ENCODE measurements around the gene ZFHX3. TPM values are rescaled to one million over a fixed set of nuclear protein-coding genes. Genes with fewer than 3 reads are reported as not detected.

ZFHX3 gene
- total and polyA plus RNA-seq, 2 of the 8 experiments (the other 6 are each of a cell fraction or from before 2014, with no cell fraction given), result 0.08 to 0.99 TPM

- Histone ChIP-seq H2BK120ac (replicated peaks; ENCODE audit: low read depth, low read length) (no peak overlapping the region), H3K56ac (replicated peaks; ENCODE audit: insufficient read length, low read depth, low read length) (no peak overlapping the region), H3K4ac (replicated peaks; ENCODE audit: insufficient read length, low read depth, low read length) (no peak overlapping the region), H2AK5ac (ENCODE audit: low read depth, low read length) (no peak overlapping the region), H3K14ac (ENCODE audit: insufficient read length) (no peak overlapping the region), H2BK5ac (ENCODE audit: low read depth, low read length) (no peak overlapping the region), H3K9me3 (ENCODE audit: insufficient read depth in 2 of 2, low read depth in 1 of 2, low read length in 1 of 2) (no peaks in the 10 kb centered on the region), H2BK20ac (ENCODE audit: low read length) (no peak overlapping the region), H3K4me1 (replicated peaks in 1 of 4; ENCODE audit: control insufficient read depth in 3 of 4, insufficient read depth in 4 of 4, low read length in 3 of 4) (peaks cover 0 to 5% (median 4%) of the 10 kb centered on the region in 4 experiments; a peak in 4 of 7 replicates), H4K91ac (replicated peaks; ENCODE audit: insufficient read length, low read length) (no peak overlapping the region), H3K18ac (ENCODE audit: extremely low read depth, low read length) (no peak overlapping the region), H4K20me1 (replicated peaks in 1 of 2; ENCODE audit: control insufficient read depth in 1 of 2, insufficient read depth in 2 of 2, low read length in 2 of 2) (no peaks in the 10 kb centered on the region), H2BK12ac (ENCODE audit: low read depth, low read length) (no peak overlapping the region), H3K4me2 (ENCODE audit: insufficient read depth in 1 of 2, low read depth in 2 of 2, low read length in 2 of 2) (no peak overlapping the region), H3K79me1 (ENCODE audit: low read depth, low read length) (no peaks in the 10 kb centered on the region), H3K79me2 (ENCODE audit: control insufficient read depth in 1 of 2, insufficient read depth in 2 of 2, low read length in 2 of 2) (no peaks in the 10 kb centered on the region), H2BK15ac (ENCODE audit: low read length) (no peak overlapping the region), H3K27me3 (replicated peaks in 1 of 4; ENCODE audit: control insufficient read depth in 3 of 4, extremely low read depth in 1 of 4, insufficient read depth in 3 of 4, low read length in 3 of 4) (peaks cover 0 to 11% (median 5%) of the 10 kb centered on the region in 4 experiments; a peak in 5 of 7 replicates), H3K23me2 (ENCODE audit: low read depth, low read length) (peaks cover 5% of the 10 kb centered on the region; the same call in 1 of the 2 replicates), H3K23ac (ENCODE audit: insufficient read length) (no peak overlapping the region), H3K4me3 (ENCODE audit: extremely low read depth in 1 of 4, insufficient read depth in 2 of 4, low read depth in 3 of 4, low read length in 4 of 4) (no peak overlapping the region), H2AFZ (ENCODE audit: low read length) (no peak overlapping the region), H3K36me3 (ENCODE audit: control insufficient read depth in 2 of 4, insufficient read depth in 4 of 4, low read length in 3 of 4) (no peaks in the 10 kb centered on the region; a peak in 1 of 8 replicates), H4K8ac (ENCODE audit: extremely low read depth, insufficient read depth, low read length) (no peak overlapping the region), H4K5ac (ENCODE audit: insufficient read length, low read depth, low read length) (no peak overlapping the region), H3K9ac (replicated peaks in 1 of 4; ENCODE audit: extremely low read depth in 1 of 4, low read depth in 3 of 4, low read length in 3 of 4) (no peak overlapping the region), H3K27ac (ENCODE audit: low read depth, low read length) (no peak overlapping the region)
- 83% methylated on average over 2 of the region's 2 CpGs; no CpG with 5 or more reads in 1 of the 2 experiments for WGBS, 2 experiments (ENCODE audit: extremely low coverage in 1 of 2, insufficient coverage in 1 of 2, insufficient read length in 1 of 2, insufficient replicate concordance in 2 of 2, low coverage in 1 of 2, low lambda C conversion rate in 2 of 2, missing lambda C conversion rate in 1 of 2)
- DNase-seq (ENCODE audit: low read depth in 1 of 2, low spot score in 2 of 2) (no peak), FAIRE-seq (no peak)
- no peak for TF ChIP-seq CTBP2 (IDR thresholded peaks at IDR 0.05; ENCODE audit: borderline replicate concordance, insufficient read depth, insufficient read length, low read length)
- POLR2A ChIA-PET (ENCODE audit: partially characterized antibody), result no interaction called here
- CTCF ChIA-PET (ENCODE audit: partially characterized antibody), result interaction anchor here (1.2 to 1.6 kb wide), 2 partner anchors 61 to 71 kb away, joined by 3 to 4 read pairs; no protein-coding TSS in a partner anchor
Measured at GRCh38 chr16:72785171-72785570, 262.8 kb downstream of the ZFHX3 start.
